Stimulated activated CD4-positive, alpha-beta T cell treated with anti-CD3 and anti-CD28 coated beads, Interleukin-12 subunit alpha, Interleukin-12 subunit beta, amount 100 ng/mL, for 24 hours (primary cell): ENCODE results near the gene MAP10.

Experiments used
- DNase-seq, 2 experiments: peaks; one replicate each; pipeline ENCODE4 v3.0.0-alpha.2; 2020; ENCODE audit warnings: low read depth in 2 of 2

Gene MAP10

DNA sequence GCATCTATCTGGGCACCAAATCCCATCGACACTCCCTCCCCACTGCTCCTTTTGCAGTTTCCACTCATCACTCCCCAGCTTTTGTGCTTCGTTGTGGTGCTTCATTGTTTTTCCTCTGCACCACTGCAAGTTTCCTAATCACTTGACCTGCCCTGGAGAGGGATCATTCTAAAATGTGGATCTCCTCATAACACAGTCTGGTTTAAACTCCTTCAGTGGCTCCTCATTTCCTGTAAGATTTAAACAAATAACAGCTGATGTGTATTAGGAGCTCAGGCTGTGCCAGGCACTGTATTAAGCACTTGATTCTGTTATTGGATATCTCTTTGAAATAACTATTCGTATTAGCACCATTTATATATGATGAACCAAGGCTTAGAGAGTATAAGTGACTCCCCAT is 51.3 kb downstream of the MAP10 start:
- no peak for DNase-seq
